ENCODE measurements around the gene KDM4C. TPM values are rescaled to one million over a fixed set of nuclear protein-coding genes. Genes with fewer than 3 reads are reported as not detected.

KDM4C gene
- total and polyA plus RNA-seq, 2 of the 13 experiments (the other 11 are each of a cell fraction or from before 2014, with no cell fraction given) = 19.4 to 23.6 TPM

- H3K4me3 ChIP-seq (replicated peaks in 1 of 3; ENCODE audit: insufficient read depth in 1 of 3, low read depth in 2 of 3, low read length in 3 of 3) = no peak overlapping the region
- H3K9me3 ChIP-seq (ENCODE audit: low read length) = no peaks in the 10 kb centered on the region
- no peaks in the 10 kb centered on the region for H3K27me3 ChIP-seq (ENCODE audit: control insufficient read depth in 1 of 2, insufficient read depth in 2 of 2, low read length in 2 of 2)
- ChIA-PET CTCF (ENCODE audit: low intra/inter-chr PET ratio, low total read pairs) (no interaction called here), POLR2A (no interaction called here)
- in situ Hi-C loops (cut with HindIII; ENCODE audit: extremely low pct_ligation_motif_present, low pct_unique_long_range_greater_than_20kb) (no loop called here), intact Hi-C loops (cut with micrococcal nuclease; ENCODE audit: unreplicated experiment) (no loop called here)
- H3K36me3 ChIP-seq (replicated peaks in 1 of 2; ENCODE audit: control insufficient read depth in 1 of 2, insufficient read depth in 2 of 2, low read length in 2 of 2) = peaks cover 3 to 22% of the 10 kb centered on the region in 2 experiments; a peak in 4 of 5 replicates
- no peaks in the 10 kb centered on the region for H3K4me1 ChIP-seq (ENCODE audit: insufficient read depth, low read length)
- no peak overlapping the region for H3K27ac ChIP-seq (ENCODE audit: extremely low read length, insufficient read depth, low read length)
- no peak overlapping the region for H3K9ac ChIP-seq (ENCODE audit: insufficient read depth, low read depth, low read length)
- no peaks in the 10 kb centered on the region for H3K79me2 ChIP-seq (ENCODE audit: insufficient read depth, low read length)
- no peaks in the 10 kb centered on the region for H4K20me1 ChIP-seq (ENCODE audit: insufficient read depth, low read length)
- 98% methylated on average over 4 of the region's 4 CpGs for WGBS (ENCODE audit: low lambda C conversion rate)
- no peak overlapping the region for H3K4me2 ChIP-seq (ENCODE audit: low read depth, low read length)
- no peak overlapping the region for H2AFZ ChIP-seq (ENCODE audit: low read length)
- FAIRE-seq = no peak
- no peak for ATAC-seq
- BruUV-seq (replicated peaks) = no TSS peak
- no peak for DNase-seq (ENCODE audit: low spot score)
- TF ChIP-seq REL (CRISPR knock-in tag; conservative IDR thresholded peaks at IDR 0.05) = no peak
- no peak for TF ChIP-seq XRCC5 (optimal IDR thresholded peaks at IDR 0.05; ENCODE audit: low read length)
- TF ChIP-seq ZNF878 (CRISPR knock-in tag; IDR thresholded peaks at IDR 0.05) = no peak
- TF ChIP-seq MNT (IDR thresholded peaks at IDR 0.05) = no peak
- TF ChIP-seq HHEX (CRISPR knock-in tag; IDR thresholded peaks at IDR 0.05) = no peak
- no peak for TF ChIP-seq ZNF232 (CRISPR knock-in tag; IDR thresholded peaks at IDR 0.05; ENCODE audit: borderline replicate concordance)
- TF ChIP-seq SIN3B (IDR thresholded peaks at IDR 0.05; ENCODE audit: low read length) = no peak
- no peak for TF ChIP-seq EHMT2 (IDR thresholded peaks at IDR 0.05; ENCODE audit: borderline replicate concordance, low read depth, low read length)
- no peak for TF ChIP-seq ZNF562 (CRISPR knock-in tag; IDR thresholded peaks at IDR 0.05; ENCODE audit: borderline replicate concordance)
- TF ChIP-seq HNRNPL (IDR thresholded peaks at IDR 0.05; ENCODE audit: low read depth, low read length) = no peak
- no peak for TF ChIP-seq IRF2 (CRISPR knock-in tag; IDR thresholded peaks at IDR 0.05)
- no peak for TF ChIP-seq ZSCAN12 (CRISPR knock-in tag; IDR thresholded peaks at IDR 0.05)
- no peak for TF ChIP-seq AHDC1 (CRISPR knock-in tag; IDR thresholded peaks at IDR 0.05; ENCODE audit: borderline replicate concordance)
- TF ChIP-seq, protein P1, sequence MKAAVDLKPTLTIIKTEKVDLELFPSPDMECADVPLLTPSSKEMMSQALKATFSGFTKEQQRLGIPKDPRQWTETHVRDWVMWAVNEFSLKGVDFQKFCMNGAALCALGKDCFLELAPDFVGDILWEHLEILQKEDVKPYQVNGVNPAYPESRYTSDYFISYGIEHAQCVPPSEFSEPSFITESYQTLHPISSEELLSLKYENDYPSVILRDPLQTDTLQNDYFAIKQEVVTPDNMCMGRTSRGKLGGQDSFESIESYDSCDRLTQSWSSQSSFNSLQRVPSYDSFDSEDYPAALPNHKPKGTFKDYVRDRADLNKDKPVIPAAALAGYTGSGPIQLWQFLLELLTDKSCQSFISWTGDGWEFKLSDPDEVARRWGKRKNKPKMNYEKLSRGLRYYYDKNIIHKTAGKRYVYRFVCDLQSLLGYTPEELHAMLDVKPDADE (CRISPR knock-in tag; IDR thresholded peaks at IDR 0.05) = no peak
- TF ChIP-seq FOXC1 (CRISPR knock-in tag; IDR thresholded peaks at IDR 0.05; ENCODE audit: borderline replicate concordance) = no peak
- no peak for TF ChIP-seq ZNF720 (CRISPR knock-in tag; IDR thresholded peaks at IDR 0.05)
- no peak for TF ChIP-seq RAD51 (IDR thresholded peaks at IDR 0.05; ENCODE audit: borderline replicate concordance)
Observed at GRCh38 chr9:7123743-7124142, 366.0 kb downstream of the KDM4C start.
